GM23338 (cell line): ENCODE results near the gene GPC5. TPM values are rescaled to one million over a fixed set of nuclear protein-coding genes. Genes with fewer than 3 reads are reported as not detected.

Source experiments
- ATAC-seq: fragments of 200-7000 bp; cut with Tn5 transposase; 3 replicates; pipeline ENCODE4 v1.9.1; 2020
- DNase-seq: peaks from one replicate; pipeline ENCODE4 v3.0.0-alpha.2; 2015; ENCODE audit warnings: low spot score
- H2AFZ ChIP-seq: fragments of 200-600 bp; sonication (generic); 2 replicates; pipeline ENCODE4 v1.8.0; 2016; ENCODE audit warnings: antibody characterized with exemption, mild to moderate bottlenecking, moderate library complexity
- H3F3A ChIP-seq: fragments of 200-600 bp; sonication (generic); replicated peaks from 2 replicates; pipeline ENCODE4 v1.8.0; 2017; ENCODE audit warnings: antibody characterized with exemption, mixed run types, low read depth
- H3K27ac ChIP-seq: fragments of 200-600 bp; sonication (generic); 2 replicates; pipeline ENCODE4 v1.6.1; 2016; ENCODE audit warnings: low read depth
- H3K27me3 ChIP-seq: fragments of 200-600 bp; sonication (generic); 2 replicates; pipeline ENCODE4 v1.8.0; 2016; ENCODE audit warnings: mild to moderate bottlenecking, mixed run types, moderate library complexity; ENCODE audit not compliant: insufficient read depth
- H3K36me3 ChIP-seq: fragments of 200-600 bp; sonication (generic); 2 replicates; pipeline ENCODE4 v1.8.0; 2016; ENCODE audit warnings: mild to moderate bottlenecking; ENCODE audit not compliant: insufficient read depth
- H3K4me1 ChIP-seq: fragments of 200-600 bp; sonication (generic); 2 replicates; pipeline ENCODE4 v1.8.0; 2016; ENCODE audit warnings: mild to moderate bottlenecking, moderate library complexity; ENCODE audit not compliant: insufficient read depth
- H3K4me2 ChIP-seq: fragments of 200-600 bp; sonication (generic); 2 replicates; pipeline ENCODE4 v1.7.1; 2017; ENCODE audit warnings: mixed run types
- H3K4me3 ChIP-seq: fragments of 200-600 bp; sonication (generic); 2 replicates; pipeline ENCODE4 v1.6.1; 2016; ENCODE audit warnings: mixed run types
- H3K79me2 ChIP-seq: fragments of 200-600 bp; sonication (generic); replicated peaks from 2 replicates; pipeline ENCODE4 v1.8.0; 2017; ENCODE audit warnings: mild to moderate bottlenecking; ENCODE audit not compliant: insufficient read depth
- H3K9me2 ChIP-seq: fragments of 200-600 bp; sonication (generic); 2 replicates; pipeline ENCODE4 v1.8.0; 2017; ENCODE audit not compliant: insufficient read depth
- H4K20me1 ChIP-seq: fragments of 200-600 bp; sonication (generic); replicated peaks from 2 replicates; pipeline ENCODE4 v1.8.0; 2017; ENCODE audit warnings: mild to moderate bottlenecking; ENCODE audit not compliant: insufficient read depth
- H3K27ac Mint-ChIP-seq: 2 replicates; pipeline ENCODE4 v1.8.0; 2020; ENCODE audit warnings: inconsistent platforms, mild to moderate bottlenecking, moderate library complexity, mixed read lengths
- H3K27me3 Mint-ChIP-seq: 3 replicates; pipeline ENCODE4 v1.8.0; 2022; ENCODE audit warnings: low read depth, mild to moderate bottlenecking, moderate library complexity, mixed read lengths, inconsistent platforms; ENCODE audit not compliant: insufficient read depth, poor library complexity
- H3K36me3 Mint-ChIP-seq: 3 replicates; pipeline ENCODE4 v1.8.0; 2021; ENCODE audit warnings: low read depth, mild to moderate bottlenecking, inconsistent platforms, moderate library complexity, mixed read lengths
- H3K4me1 Mint-ChIP-seq: 3 replicates; pipeline ENCODE4 v1.8.0; 2020; ENCODE audit warnings: mild to moderate bottlenecking, inconsistent platforms, mixed read lengths
- H3K4me3 Mint-ChIP-seq: 3 replicates; pipeline ENCODE4 v1.8.0; 2021; ENCODE audit warnings: moderate library complexity, mild to moderate bottlenecking, inconsistent platforms, mixed read lengths
- H3K9me3 Mint-ChIP-seq: 3 replicates; pipeline ENCODE4 v1.8.0; 2020; ENCODE audit warnings: moderate library complexity, mild to moderate bottlenecking, inconsistent platforms, mixed read lengths
- CREB1 ChIP-seq: fragments of 250-450 bp; sonication (Bioruptor Pico); IDR thresholded peaks from 2 replicates; pipeline ENCODE4 v1.5.0; 2020; ENCODE audit warnings: low read depth, mild to moderate bottlenecking, moderate library complexity
- EZH2 ChIP-seq: fragments of 200-600 bp; sonication (generic); IDR thresholded peaks from one replicate; pipeline ENCODE4 v1.8.0; 2017; ENCODE audit warnings: antibody characterized with exemption, mild to moderate bottlenecking, low read depth; ENCODE audit not compliant: unreplicated experiment
- NANOG ChIP-seq: IDR thresholded peaks from 2 replicates; pipeline ENCODE4 v1.6.1; 2016; ENCODE audit warnings: antibody characterized with exemption, borderline replicate concordance
- POLR2AphosphoS5 ChIP-seq: IDR thresholded peaks from 2 replicates; pipeline ENCODE4 v1.6.1; 2016; ENCODE audit warnings: antibody characterized with exemption, low read depth
- ZNF114 ChIP-seq: fragments of 250-450 bp; sonication (Bioruptor Pico); IDR thresholded peaks from 2 replicates; pipeline ENCODE4 v1.5.0; 2020; ENCODE audit warnings: mild to moderate bottlenecking, moderate library complexity
- ZNF331 ChIP-seq: fragments of 250-450 bp; sonication (Bioruptor Pico); IDR thresholded peaks from 2 replicates; pipeline ENCODE4 v1.5.0; 2020; ENCODE audit warnings: low read depth, mild to moderate bottlenecking, moderate library complexity
- polyA plus RNA-seq: library from polyadenylated mRNA; unstranded; fragments of >200 nt; fragmentation: Nextera tagmentation; extraction: Ambion mirVana; gene quantifications from 2 replicates; pipeline ENCODE4 v1.2.1, GENCODE V29; 2016
- total RNA-seq: library from RNA; depleted of rRNA; stranded (reverse); fragments of >200 nt; shearing (Covaris generic); gene quantifications from 2 replicates; pipeline ENCODE4 v1.2.3, GENCODE V29; 2014
- TF ChIP-seq, protein P1 (sequence below): fragments of 250-450 bp; sonication (Bioruptor Pico); IDR thresholded peaks from 2 replicates; pipeline ENCODE4 v1.5.0; 2020; ENCODE audit warnings: mild to moderate bottlenecking, moderate library complexity
- TF ChIP-seq, protein P2 (sequence below), 2 experiments: fragments of 200-600 bp in 1 of 2; sonication (generic) in 1 of 2; conservative IDR thresholded peaks; 2 replicates each; pipeline versions ENCODE4 v1.5.1 to v1.6.1; 2016 to 2017; ENCODE audit warnings: antibody characterized with exemption in 2 of 2, low read depth in 2 of 2, mild to moderate bottlenecking in 2 of 2, moderate library complexity in 1 of 2

GPC5 gene
- total and polyA plus RNA-seq, 2 experiments from 2014 or later = 0.95 to 1.1 TPM

DNA sequence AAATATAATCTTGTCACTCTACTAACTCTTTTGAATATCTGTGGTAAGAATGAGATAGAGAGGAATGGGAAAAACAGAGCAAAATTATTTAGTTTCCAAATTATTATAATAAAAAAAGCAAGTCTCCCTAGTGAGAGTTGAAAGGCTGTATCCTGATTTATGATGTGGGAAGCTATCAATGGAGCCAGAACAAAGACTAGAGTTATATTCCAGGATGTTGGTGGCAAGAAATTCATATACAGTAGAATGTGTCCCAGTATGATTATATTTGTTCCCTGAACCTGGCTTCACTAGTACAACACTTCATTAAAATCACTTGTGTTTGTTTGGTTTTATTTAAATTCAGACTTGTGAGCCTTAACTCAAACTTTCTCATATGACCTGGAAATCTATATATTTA, 630.3 kb downstream of the GPC5 start (continued):
- TF ChIP-seq, protein P1, sequence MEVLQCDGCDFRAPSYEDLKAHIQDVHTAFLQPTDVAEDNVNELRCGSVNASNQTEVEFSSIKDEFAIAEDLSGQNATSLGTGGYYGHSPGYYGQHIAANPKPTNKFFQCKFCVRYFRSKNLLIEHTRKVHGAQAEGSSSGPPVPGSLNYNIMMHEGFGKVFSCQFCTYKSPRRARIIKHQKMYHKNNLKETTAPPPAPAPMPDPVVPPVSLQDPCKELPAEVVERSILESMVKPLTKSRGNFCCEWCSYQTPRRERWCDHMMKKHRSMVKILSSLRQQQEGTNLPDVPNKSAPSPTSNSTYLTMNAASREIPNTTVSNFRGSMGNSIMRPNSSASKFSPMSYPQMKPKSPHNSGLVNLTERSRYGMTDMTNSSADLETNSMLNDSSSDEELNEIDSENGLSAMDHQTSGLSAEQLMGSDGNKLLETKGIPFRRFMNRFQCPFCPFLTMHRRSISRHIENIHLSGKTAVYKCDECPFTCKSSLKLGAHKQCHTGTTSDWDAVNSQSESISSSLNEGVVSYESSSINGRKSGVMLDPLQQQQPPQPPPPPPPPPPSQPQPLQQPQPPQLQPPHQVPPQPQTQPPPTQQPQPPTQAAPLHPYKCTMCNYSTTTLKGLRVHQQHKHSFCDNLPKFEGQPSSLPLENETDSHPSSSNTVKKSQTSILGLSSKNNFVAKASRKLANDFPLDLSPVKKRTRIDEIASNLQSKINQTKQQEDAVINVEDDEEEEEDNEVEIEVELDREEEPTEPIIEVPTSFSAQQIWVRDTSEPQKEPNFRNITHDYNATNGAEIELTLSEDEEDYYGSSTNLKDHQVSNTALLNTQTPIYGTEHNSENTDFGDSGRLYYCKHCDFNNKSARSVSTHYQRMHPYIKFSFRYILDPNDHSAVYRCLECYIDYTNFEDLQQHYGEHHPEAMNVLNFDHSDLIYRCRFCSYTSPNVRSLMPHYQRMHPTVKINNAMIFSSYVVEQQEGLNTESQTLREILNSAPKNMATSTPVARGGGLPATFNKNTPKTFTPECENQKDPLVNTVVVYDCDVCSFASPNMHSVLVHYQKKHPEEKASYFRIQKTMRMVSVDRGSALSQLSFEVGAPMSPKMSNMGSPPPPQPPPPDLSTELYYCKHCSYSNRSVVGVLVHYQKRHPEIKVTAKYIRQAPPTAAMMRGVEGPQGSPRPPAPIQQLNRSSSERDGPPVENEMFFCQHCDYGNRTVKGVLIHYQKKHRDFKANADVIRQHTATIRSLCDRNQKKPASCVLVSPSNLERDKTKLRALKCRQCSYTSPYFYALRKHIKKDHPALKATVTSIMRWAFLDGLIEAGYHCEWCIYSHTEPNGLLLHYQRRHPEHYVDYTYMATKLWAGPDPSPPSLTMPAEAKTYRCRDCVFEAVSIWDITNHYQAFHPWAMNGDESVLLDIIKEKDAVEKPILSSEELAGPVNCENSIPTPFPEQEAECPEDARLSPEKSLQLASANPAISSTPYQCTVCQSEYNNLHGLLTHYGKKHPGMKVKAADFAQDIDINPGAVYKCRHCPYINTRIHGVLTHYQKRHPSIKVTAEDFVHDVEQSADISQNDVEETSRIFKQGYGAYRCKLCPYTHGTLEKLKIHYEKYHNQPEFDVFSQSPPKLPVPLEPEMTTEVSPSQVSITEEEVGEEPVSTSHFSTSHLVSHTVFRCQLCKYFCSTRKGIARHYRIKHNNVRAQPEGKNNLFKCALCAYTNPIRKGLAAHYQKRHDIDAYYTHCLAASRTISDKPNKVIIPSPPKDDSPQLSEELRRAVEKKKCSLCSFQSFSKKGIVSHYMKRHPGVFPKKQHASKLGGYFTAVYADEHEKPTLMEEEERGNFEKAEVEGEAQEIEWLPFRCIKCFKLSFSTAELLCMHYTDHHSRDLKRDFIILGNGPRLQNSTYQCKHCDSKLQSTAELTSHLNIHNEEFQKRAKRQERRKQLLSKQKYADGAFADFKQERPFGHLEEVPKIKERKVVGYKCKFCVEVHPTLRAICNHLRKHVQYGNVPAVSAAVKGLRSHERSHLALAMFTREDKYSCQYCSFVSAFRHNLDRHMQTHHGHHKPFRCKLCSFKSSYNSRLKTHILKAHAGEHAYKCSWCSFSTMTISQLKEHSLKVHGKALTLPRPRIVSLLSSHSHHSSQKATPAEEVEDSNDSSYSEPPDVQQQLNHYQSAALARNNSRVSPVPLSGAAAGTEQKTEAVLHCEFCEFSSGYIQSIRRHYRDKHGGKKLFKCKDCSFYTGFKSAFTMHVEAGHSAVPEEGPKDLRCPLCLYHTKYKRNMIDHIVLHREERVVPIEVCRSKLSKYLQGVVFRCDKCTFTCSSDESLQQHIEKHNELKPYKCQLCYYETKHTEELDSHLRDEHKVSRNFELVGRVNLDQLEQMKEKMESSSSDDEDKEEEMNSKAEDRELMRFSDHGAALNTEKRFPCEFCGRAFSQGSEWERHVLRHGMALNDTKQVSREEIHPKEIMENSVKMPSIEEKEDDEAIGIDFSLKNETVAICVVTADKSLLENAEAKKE (CRISPR knock-in tag) = no peak
- TF ChIP-seq POLR2AphosphoS5 (no peak), NANOG (no peak)

DNA sequence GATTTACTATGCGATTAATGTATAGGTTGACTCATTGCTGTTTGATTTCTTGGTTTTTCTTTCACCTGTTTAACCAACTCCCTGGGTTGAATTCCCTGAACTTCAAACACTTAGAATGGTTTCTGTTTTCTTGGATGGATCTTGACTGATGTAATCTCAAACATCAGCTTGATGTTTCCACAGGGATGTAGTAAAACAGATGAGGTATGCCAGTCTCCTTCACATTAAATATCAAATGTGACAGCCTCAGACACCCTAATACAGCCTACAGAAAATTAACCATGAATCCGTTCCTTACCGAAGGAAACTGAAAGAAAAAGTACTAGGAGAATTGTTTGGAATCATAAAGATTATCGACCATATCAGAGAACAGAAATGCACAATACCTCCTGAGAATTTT, 631.2 kb downstream of the GPC5 start:
- H3K4me1 Mint-ChIP-seq = no peaks in the 10 kb centered on the region; the same call in 1 of the 3 replicates
- H3K27ac Mint-ChIP-seq = no peak overlapping the region
- Histone ChIP-seq H2AFZ (no peak overlapping the region), H3K36me3 (no peaks in the 10 kb centered on the region), H3K27me3 (no peaks in the 10 kb centered on the region), H3K27ac (no peak overlapping the region), H4K20me1 (no peaks in the 10 kb centered on the region), H3K9me2 (no peaks in the 10 kb centered on the region; the same call in 1 of the 2 replicates), H3K4me1 (no peaks in the 10 kb centered on the region), H3F3A (no peaks in the 10 kb centered on the region), H3K4me3 (no peak overlapping the region), H3K4me2 (no peak overlapping the region), H3K79me2 (no peaks in the 10 kb centered on the region)
- H3K9me3 Mint-ChIP-seq = no peaks in the 10 kb centered on the region
- no peaks in the 10 kb centered on the region for H3K36me3 Mint-ChIP-seq
- DNase-seq = no peak
- H3K4me3 Mint-ChIP-seq = no peak overlapping the region
- H3K27me3 Mint-ChIP-seq = no peaks in the 10 kb centered on the region
- no peak for ATAC-seq
- TF ChIP-seq ZNF114 (CRISPR knock-in tag) (no peak), ZNF331 (CRISPR knock-in tag) (no peak), EZH2 (no peak), CREB1 (CRISPR knock-in tag) (no peak), NANOG (no peak), POLR2AphosphoS5 (no peak)
- TF ChIP-seq, protein P2, sequence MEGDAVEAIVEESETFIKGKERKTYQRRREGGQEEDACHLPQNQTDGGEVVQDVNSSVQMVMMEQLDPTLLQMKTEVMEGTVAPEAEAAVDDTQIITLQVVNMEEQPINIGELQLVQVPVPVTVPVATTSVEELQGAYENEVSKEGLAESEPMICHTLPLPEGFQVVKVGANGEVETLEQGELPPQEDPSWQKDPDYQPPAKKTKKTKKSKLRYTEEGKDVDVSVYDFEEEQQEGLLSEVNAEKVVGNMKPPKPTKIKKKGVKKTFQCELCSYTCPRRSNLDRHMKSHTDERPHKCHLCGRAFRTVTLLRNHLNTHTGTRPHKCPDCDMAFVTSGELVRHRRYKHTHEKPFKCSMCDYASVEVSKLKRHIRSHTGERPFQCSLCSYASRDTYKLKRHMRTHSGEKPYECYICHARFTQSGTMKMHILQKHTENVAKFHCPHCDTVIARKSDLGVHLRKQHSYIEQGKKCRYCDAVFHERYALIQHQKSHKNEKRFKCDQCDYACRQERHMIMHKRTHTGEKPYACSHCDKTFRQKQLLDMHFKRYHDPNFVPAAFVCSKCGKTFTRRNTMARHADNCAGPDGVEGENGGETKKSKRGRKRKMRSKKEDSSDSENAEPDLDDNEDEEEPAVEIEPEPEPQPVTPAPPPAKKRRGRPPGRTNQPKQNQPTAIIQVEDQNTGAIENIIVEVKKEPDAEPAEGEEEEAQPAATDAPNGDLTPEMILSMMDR (conservative IDR thresholded peaks at IDR 0.05; ENCODE audit: low read depth in 2 of 2) = no peak
- TF ChIP-seq, protein P1 (CRISPR knock-in tag) = no peak
